GM23248 (cell line): ENCODE data around the gene SIRT7. TPM values are rescaled to one million over a fixed set of nuclear protein-coding genes. Genes with fewer than 3 reads are reported as not detected.
"Not testable (repeated sequence)": the region's sequence is repeated elsewhere in the genome, so short reads cannot be mapped to it uniquely, and the experiment has no call there.

ENCODE experiments used
- DNase-seq: peaks from one replicate; pipeline ENCODE4 v3.0.0-alpha.2; 2015
- H2AFZ ChIP-seq: fragments of 200-600 bp; sonication (generic); 2 replicates; pipeline ENCODE4 v1.6.1; 2016; ENCODE audit warnings: antibody characterized with exemption
- H3F3A ChIP-seq: fragments of 200-600 bp; sonication (generic); 2 replicates; pipeline ENCODE4 v1.6.1; 2016; ENCODE audit warnings: mild to moderate bottlenecking, antibody characterized with exemption, mixed run types; ENCODE audit not compliant: insufficient read depth
- H3K27ac ChIP-seq: fragments of 200-600 bp; sonication (generic); 2 replicates; pipeline ENCODE4 v1.5.1; 2016; ENCODE audit warnings: mild to moderate bottlenecking
- H3K27me3 ChIP-seq: fragments of 200-600 bp; sonication (generic); replicated peaks from 2 replicates; pipeline ENCODE4 v1.6.1; 2016; ENCODE audit warnings: mild to moderate bottlenecking; ENCODE audit not compliant: insufficient read depth
- H3K36me3 ChIP-seq: fragments of 200-600 bp; sonication (generic); 2 replicates; pipeline ENCODE4 v1.6.1; 2016; ENCODE audit warnings: low read depth, mild to moderate bottlenecking
- H3K4me1 ChIP-seq: fragments of 200-600 bp; sonication (generic); 2 replicates; pipeline ENCODE4 v1.6.1; 2016; ENCODE audit warnings: mild to moderate bottlenecking; ENCODE audit not compliant: insufficient read depth
- H3K4me2 ChIP-seq: fragments of 200-600 bp; sonication (generic); one replicate; pipeline ENCODE4 v1.6.1; 2016; ENCODE audit warnings: mild to moderate bottlenecking; ENCODE audit not compliant: unreplicated experiment
- H3K4me3 ChIP-seq: fragments of 200-600 bp; sonication (generic); 2 replicates; pipeline ENCODE4 v1.5.1; 2016; ENCODE audit warnings: mild to moderate bottlenecking
- H3K79me2 ChIP-seq: fragments of 200-600 bp; sonication (generic); 2 replicates; pipeline ENCODE4 v1.6.1; 2016; ENCODE audit warnings: mild to moderate bottlenecking; ENCODE audit not compliant: insufficient read depth
- H3K9ac ChIP-seq: fragments of 200-600 bp; sonication (generic); 2 replicates; pipeline ENCODE4 v1.6.1; 2016; ENCODE audit warnings: mild to moderate bottlenecking
- H3K9me2 ChIP-seq: fragments of 200-600 bp; sonication (generic); 2 replicates; pipeline ENCODE4 v1.6.1; 2016; ENCODE audit warnings: mixed run types, mild to moderate bottlenecking, moderate library complexity; ENCODE audit not compliant: insufficient read depth
- H3K9me3 ChIP-seq: fragments of 200-600 bp; sonication (generic); one replicate; pipeline ENCODE4 v1.6.1; 2017; ENCODE audit warnings: low read depth
- H4K20me1 ChIP-seq: fragments of 200-600 bp; sonication (generic); 2 replicates; pipeline ENCODE4 v1.6.0; 2016; ENCODE audit not compliant: insufficient read depth
- EZH2 ChIP-seq: fragments of 200-600 bp; sonication (generic); IDR thresholded peaks from 2 replicates; pipeline ENCODE4 v1.6.1; 2018; ENCODE audit warnings: antibody characterized with exemption, mild to moderate bottlenecking; ENCODE audit not compliant: insufficient read depth, poor library complexity, severe bottlenecking
- EZH2phosphoT487 ChIP-seq: fragments of 200-600 bp; sonication (generic); IDR thresholded peaks from 2 replicates; pipeline ENCODE4 v1.6.1; 2018; ENCODE audit warnings: antibody characterized with exemption, moderate library complexity, mild to moderate bottlenecking, low read depth; ENCODE audit not compliant: insufficient read depth
- WGBS, 2 experiments: methylation state at CpG; one replicate each; pipeline ENCODE4 v1.1.6; 2015 to 2017; ENCODE audit warnings: low lambda C conversion rate in 2 of 2, low coverage in 1 of 2; ENCODE audit errors: missing lambda C conversion rate in 2 of 2; 5-methylcytosine and 5-hydroxymethylcytosine counted together
- in situ Hi-C: fragments of 300-500 bp; cut with MboI; formaldehyde crosslinking; loops from 2 replicates; pipeline ENCODE4 v1.15.0; 2020
- polyA plus RNA-seq: library from polyadenylated mRNA; unstranded; fragments of >200 nt; fragmentation: Nextera tagmentation; extraction: Ambion mirVana; gene quantifications from 2 replicates; pipeline ENCODE4 v1.2.1, GENCODE V29; 2016
- total RNA-seq: library from RNA; depleted of rRNA; stranded (reverse); fragments of >200 nt; shearing (Covaris generic); gene quantifications from 2 replicates; pipeline ENCODE4 v1.2.3, GENCODE V29; 2014

SIRT7 gene
- total and polyA plus RNA-seq, 2 experiments from 2014 or later, result 11.4 to 13.1 TPM

- in situ Hi-C loops, result no loop called here
- Histone ChIP-seq H3K9me3 (no peaks in the 10 kb centered on the region), H3K27me3 (peaks cover 11% of the 10 kb centered on the region), H3K9me2 (no peaks in the 10 kb centered on the region), H3K4me1 (no peaks in the 10 kb centered on the region), H3K4me2 (no peak overlapping the region), H2AFZ (no peak overlapping the region), H3F3A (no peaks in the 10 kb centered on the region), H3K4me3 (no peak overlapping the region), H3K9ac (no peak overlapping the region), H3K79me2 (no peaks in the 10 kb centered on the region), H3K27ac (no peak overlapping the region), H3K36me3 (no peaks in the 10 kb centered on the region), H4K20me1 (no peaks in the 10 kb centered on the region)
- TF ChIP-seq EZH2phosphoT487, result no peak
- TF ChIP-seq EZH2, result no peak
- WGBS, 2 experiments, result 71% methylated on average over 17 to 18 of the region's 19 CpGs
- no peak for DNase-seq
These were observed 36.4 kb upstream of the SIRT7 start for GRCh38 chr17:81954131-81955057.

DNA sequence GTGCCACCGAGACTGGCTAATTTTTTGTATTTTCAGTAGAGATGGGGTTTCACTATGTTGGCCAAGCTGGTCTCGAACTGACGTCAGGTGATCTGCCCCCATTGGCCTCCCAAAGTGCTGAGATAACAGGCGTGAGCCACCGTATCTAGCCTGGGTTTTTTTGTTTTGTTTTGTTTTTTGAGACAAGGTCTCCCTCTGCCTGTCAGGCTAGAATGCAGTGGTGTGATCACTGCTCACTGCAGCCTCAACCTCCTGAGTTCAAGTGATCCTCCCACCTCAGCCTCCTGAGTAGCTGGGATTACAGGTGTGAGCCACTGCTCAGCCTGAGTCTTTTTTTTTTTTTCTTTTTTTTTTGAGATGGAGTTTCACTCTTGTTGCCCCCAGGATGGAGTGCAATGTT, 35.5 kb upstream of the SIRT7 start:
- H3F3A ChIP-seq, H3K36me3 ChIP-seq, DNase-seq, H3K79me2 ChIP-seq, H3K27me3 ChIP-seq, H3K27ac ChIP-seq, H3K9me3 ChIP-seq, in situ Hi-C loops, H3K4me2 ChIP-seq, H3K9ac ChIP-seq, H2AFZ ChIP-seq, H3K9me2 ChIP-seq, H3K4me1 ChIP-seq, H3K4me3 ChIP-seq, H4K20me1 ChIP-seq: not testable (repeated sequence)
- WGBS, 2 experiments, result 83 to 92% methylated on average over 5 of the region's 5 CpGs

DNA sequence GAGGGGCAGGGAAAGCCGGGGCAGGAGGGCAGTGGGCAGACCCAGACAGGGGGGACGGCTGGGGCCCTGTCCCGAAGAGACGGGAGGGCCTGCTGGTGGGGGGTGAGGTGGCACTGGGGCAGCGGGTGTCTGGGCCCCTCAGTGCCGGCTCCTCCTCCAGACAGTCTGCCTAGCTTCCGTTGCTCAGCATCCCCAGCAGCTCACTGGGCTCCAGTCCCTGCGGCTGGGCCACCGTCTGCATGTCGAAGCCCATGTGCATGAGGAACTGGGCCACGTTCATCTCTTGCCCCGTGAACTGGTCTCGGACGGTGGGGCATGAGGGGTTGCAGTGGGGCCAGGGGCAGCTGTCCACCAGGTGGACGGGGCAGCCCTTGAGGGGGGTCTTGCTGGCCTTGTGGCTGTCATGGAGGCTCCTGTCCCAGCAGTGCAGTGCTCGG, 34.8 kb upstream of the SIRT7 start:
- H3K4me1 ChIP-seq, result no peaks in the 10 kb centered on the region
- no peak overlapping the region for H3K9ac ChIP-seq
- H3K79me2 ChIP-seq, result no peaks in the 10 kb centered on the region
- no peak for TF ChIP-seq EZH2
- no peak for TF ChIP-seq EZH2phosphoT487
- no peaks in the 10 kb centered on the region for H3K9me3 ChIP-seq
- no peaks in the 10 kb centered on the region for H3K9me2 ChIP-seq
- WGBS, 2 experiments, result 64 to 69% methylated on average over 13 to 16 of the region's 16 CpGs
- H3F3A ChIP-seq, result no peaks in the 10 kb centered on the region
- H2AFZ ChIP-seq, result no peak overlapping the region
- no peaks in the 10 kb centered on the region for H3K36me3 ChIP-seq
- H3K27me3 ChIP-seq, result no peaks in the 10 kb centered on the region
- no peak for DNase-seq
- in situ Hi-C loops, result no loop called here
- no peaks in the 10 kb centered on the region for H4K20me1 ChIP-seq
- H3K4me2 ChIP-seq, result no peak overlapping the region
- no peak overlapping the region for H3K27ac ChIP-seq
- no peak overlapping the region for H3K4me3 ChIP-seq

GRCh38 chr17:81951785-81952684, 34.1 kb upstream of the SIRT7 start:
- no peak overlapping the region for H3K27ac ChIP-seq
- H3K4me3 ChIP-seq, result no peak overlapping the region
- in situ Hi-C loops, result no loop called here
- no peaks in the 10 kb centered on the region for H3K27me3 ChIP-seq
- H3K4me1 ChIP-seq, result no peaks in the 10 kb centered on the region
- no peaks in the 10 kb centered on the region for H3K79me2 ChIP-seq
- DNase-seq, result no peak
- no peaks in the 10 kb centered on the region for H4K20me1 ChIP-seq
- H3K9ac ChIP-seq, result no peak overlapping the region
- no peaks in the 10 kb centered on the region for H3K9me3 ChIP-seq
- H3F3A ChIP-seq, result no peaks in the 10 kb centered on the region
- H3K9me2 ChIP-seq, result no peaks in the 10 kb centered on the region
- H2AFZ ChIP-seq, result no peak overlapping the region
- no peak for TF ChIP-seq EZH2
- TF ChIP-seq EZH2phosphoT487, result no peak
- WGBS, 2 experiments, result 28 to 36% methylated on average over 11 to 13 of the region's 13 CpGs
- H3K4me2 ChIP-seq, result no peak overlapping the region
- H3K36me3 ChIP-seq, result no peaks in the 10 kb centered on the region
